IPS DF 6.9 (cell line): ENCODE results near the gene THRA.

ENCODE experiments used
- DNase-seq: peaks from one replicate; pipeline ENCODE4 v3.0.0-alpha.2; 2013; ENCODE audit warnings: low read depth, low spot score
- H3K27ac ChIP-seq: one replicate; pipeline ENCODE4 v1.5.1; 2013; ENCODE audit warnings: low read length, control low read depth
- H3K27me3 ChIP-seq: 2 replicates; pipeline ENCODE4 v1.6.1; 2013; ENCODE audit warnings: mild to moderate bottlenecking, low read length; ENCODE audit not compliant: control insufficient read depth, insufficient read depth
- H3K36me3 ChIP-seq: 2 replicates; pipeline ENCODE4 v1.6.1; 2013; ENCODE audit warnings: low read length; ENCODE audit not compliant: control insufficient read depth, insufficient read depth
- H3K4me1 ChIP-seq: 2 replicates; pipeline ENCODE4 v1.6.1; 2013; ENCODE audit warnings: low read length; ENCODE audit not compliant: control insufficient read depth, insufficient read depth
- H3K4me3 ChIP-seq: 2 replicates; pipeline ENCODE4 v1.5.1; 2013; ENCODE audit warnings: mild to moderate bottlenecking, low read length
- H3K9me3 ChIP-seq: 2 replicates; pipeline ENCODE4 v1.6.1; 2013; ENCODE audit warnings: low read length, inconsistent platforms; ENCODE audit not compliant: control insufficient read depth, insufficient read depth
- WGBS: extraction: QIAGEN DNeasy Blood & Tissue Kit; methylation state at CpG from one replicate; pipeline ENCODE4 v1.1.7; 2013; ENCODE audit warnings: mixed read lengths, missing lambda C conversion rate; ENCODE audit not compliant: insufficient read length, insufficient coverage; 5-methylcytosine and 5-hydroxymethylcytosine counted together

THRA gene

DNA sequence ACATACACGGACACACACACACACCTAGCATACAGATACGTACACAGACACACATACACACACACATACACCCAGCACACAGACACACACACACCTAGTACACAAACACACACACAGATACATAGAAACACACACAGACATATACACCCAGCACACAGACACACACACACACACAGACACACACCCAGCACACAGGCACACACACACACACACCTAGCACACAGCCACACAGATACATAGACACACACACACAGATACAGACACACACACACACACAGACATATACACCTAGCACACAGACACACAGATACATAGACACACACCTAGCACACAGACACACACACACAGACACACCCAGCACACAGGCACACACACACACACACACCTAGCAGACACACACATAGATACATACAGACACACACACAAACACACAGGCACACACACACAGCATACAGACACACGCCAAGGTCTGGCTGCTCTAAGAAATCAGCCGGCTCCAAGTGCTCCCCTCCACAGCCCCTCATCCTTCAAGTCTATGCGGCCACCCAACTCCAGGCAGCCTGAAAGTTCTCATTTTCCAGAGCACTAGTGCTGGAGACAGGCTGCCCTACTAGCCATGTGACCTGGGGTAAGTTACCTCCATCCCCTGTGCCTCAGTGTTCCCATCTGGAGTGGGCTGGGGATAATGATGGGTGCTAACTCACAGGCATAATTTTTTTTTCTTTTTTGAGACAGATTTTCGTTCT is 24.5 kb downstream of the THRA start:
- peaks cover 8% of the 10 kb centered on the region; the same call in 1 of the 2 replicates for H3K36me3 ChIP-seq
- no peak overlapping the region for H3K27ac ChIP-seq
- no peak overlapping the region for H3K4me3 ChIP-seq
- peaks cover 6% of the 10 kb centered on the region for H3K4me1 ChIP-seq
- no peaks in the 10 kb centered on the region for H3K9me3 ChIP-seq
- no peak for DNase-seq
- no CpG with 5 or more reads among the region's 6 CpGs for WGBS
- no peaks in the 10 kb centered on the region for H3K27me3 ChIP-seq

DNA sequence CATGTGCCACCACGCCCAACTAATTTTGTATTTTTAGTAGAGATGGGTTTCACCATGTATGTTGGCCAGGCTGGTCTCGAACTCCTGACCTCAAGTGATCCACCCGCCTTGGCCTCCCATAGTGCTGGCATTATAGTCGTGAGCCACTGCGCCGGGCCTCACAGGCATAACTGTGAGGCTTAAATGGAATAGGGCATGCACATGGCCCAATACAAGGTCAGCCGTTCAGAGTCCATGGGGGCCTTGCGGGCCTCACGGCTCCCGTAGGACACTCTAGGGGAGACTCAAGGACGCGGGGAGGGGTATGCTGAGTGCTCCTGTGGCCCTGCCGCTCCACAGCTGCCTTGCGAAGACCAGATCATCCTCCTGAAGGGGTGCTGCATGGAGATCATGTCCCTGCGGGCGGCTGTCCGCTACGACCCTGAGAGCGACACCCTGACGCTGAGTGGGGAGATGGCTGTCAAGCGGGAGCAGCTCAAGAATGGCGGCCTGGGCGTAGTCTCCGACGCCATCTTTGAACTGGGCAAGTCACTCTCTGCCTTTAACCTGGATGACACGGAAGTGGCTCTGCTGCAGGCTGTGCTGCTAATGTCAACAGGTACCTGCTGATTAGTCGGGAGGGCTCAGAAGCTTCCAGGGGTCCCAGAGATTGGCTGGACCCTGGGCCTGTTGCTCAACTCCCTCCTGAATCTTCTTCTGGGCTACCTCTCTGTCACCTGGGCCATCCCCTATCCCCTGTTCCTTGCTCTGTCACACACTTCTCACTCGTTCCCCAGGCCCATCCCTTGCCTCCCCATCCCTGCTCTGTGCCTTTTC is 25.3 kb downstream of the THRA start:
- Histone ChIP-seq H3K4me1 (peaks cover 6% of the 10 kb centered on the region), H3K9me3 (no peaks in the 10 kb centered on the region), H3K27me3 (no peaks in the 10 kb centered on the region), H3K4me3 (no peak overlapping the region; the same call in 1 of the 2 replicates), H3K36me3 (peaks cover 9% of the 10 kb centered on the region), H3K27ac (no peak overlapping the region)
- whole genome bisulfite sequencing, result no CpG with 5 or more reads among the region's 28 CpGs
- no peak for DNase-seq

DNA sequence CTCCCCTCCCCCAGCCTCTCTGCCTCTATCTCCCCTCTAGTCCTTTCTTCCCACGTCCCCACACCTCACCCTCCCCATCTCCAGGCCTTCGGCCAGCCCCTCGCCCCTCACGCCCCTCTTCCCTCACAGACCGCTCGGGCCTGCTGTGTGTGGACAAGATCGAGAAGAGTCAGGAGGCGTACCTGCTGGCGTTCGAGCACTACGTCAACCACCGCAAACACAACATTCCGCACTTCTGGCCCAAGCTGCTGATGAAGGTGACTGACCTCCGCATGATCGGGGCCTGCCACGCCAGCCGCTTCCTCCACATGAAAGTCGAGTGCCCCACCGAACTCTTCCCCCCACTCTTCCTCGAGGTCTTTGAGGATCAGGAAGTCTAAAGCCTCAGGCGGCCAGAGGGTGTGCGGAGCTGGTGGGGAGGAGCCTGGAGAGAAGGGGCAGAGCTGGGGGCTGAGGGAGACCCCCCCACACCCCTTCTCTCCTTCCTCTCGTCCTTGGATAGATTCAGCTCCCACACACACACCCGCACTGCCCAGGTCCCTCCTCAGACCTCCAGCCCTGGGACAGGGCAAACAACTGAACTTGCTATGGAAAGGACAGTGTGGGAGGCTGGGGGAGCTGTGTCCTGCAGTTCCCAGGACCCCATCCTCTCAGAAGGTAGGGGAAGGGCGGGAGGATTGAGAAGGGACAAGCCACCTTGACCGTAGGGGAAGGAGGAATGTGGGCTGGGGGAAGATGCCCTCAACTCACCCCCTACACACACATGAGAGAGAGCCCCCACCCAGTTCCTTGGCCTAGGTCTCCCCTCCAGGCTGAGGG is 26.5 kb downstream of the THRA start:
- Histone ChIP-seq H3K4me3 (no peak overlapping the region), H3K36me3 (peaks cover 15% of the 10 kb centered on the region), H3K27me3 (no peaks in the 10 kb centered on the region), H3K9me3 (no peaks in the 10 kb centered on the region), H3K4me1 (peaks cover 6% of the 10 kb centered on the region), H3K27ac (no peak overlapping the region)
- no CpG with 5 or more reads among the region's 26 CpGs for WGBS
- no peak for DNase-seq

DNA sequence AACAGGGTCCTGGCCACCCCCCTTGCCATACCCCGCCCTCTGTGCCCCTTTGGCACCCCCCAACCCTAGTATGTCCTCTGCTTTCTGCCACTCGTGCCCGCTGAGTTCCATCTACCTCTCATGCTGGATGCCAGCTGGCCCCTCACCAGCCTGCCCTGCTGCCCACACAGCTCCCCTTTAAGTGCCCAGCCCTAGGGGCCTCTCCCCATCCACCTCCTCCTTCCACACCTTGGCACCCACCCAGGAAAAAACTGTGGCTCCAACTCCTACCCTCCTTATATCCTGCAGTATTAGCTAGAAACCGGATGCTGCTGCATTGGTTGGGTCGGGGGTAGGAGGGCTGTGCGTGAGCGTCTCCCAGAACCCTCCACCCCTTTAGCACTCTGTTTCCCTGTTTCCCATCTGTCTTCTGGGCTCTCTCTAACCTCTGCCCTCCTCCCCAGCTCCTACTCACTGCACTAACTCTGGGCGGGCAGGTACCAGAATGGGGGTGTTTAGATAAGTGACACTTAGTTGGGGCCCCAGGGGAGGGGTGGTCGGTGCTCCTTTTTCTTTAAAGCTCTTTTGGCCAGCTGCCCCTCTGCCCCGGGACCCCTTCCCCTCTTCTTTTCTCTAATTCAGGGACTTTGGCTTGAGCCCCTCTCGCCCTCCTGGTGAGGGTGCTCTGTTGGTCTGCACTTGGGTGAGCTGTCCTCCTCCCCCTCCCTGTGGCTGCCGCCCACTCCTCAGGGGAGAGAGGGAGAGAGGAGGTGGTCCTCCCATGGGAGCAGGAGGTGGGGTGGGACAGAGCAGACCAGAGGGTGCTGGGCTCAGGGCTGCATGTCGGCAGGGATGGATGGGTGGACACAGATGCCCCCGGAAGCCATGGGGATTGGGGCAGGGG is 27.7 kb downstream of the THRA start:
- Histone ChIP-seq H3K27ac (no peak overlapping the region), H3K36me3 (peaks cover 15% of the 10 kb centered on the region), H3K27me3 (no peaks in the 10 kb centered on the region), H3K4me3 (no peak overlapping the region), H3K9me3 (no peaks in the 10 kb centered on the region), H3K4me1 (peaks cover 6% of the 10 kb centered on the region)
- no peak for DNase-seq
- WGBS, result no CpG with 5 or more reads among the region's 14 CpGs

DNA sequence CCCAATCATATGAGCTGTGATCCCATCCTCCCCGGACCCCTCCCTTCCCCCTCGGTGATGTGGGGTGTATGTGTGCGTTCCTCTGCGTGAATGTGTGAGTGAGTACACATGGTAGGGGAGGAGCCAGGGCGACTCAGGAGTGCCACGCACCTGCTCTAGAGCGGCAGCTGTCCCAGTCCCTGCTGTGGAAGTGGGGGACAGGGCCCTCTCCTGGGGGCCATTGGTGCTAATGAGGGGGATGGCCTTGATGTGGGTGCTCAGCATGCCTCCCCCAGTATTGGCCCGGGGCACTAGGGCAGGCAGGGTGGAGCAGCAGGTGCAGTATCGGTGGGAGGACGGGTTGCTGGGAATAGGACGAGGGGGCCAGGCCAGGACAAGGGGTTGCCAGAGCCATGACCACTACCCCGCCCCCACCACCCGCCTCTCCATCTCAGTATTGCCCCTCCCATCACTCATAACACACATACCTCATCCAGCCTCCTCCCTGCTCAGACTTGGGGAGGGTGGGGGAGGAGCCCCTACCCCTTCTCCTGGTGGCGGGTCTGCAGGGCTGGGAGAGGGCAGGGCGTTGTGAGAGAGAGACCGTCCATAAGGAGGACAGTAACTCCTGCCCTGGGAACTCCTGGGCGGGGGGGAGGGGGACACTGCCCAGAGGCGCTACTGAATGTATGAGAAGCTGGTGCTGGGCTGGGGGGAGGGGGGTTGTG is 29.1 kb downstream of the THRA start:
- Histone ChIP-seq H3K4me1 (peaks cover 6% of the 10 kb centered on the region), H3K9me3 (no peaks in the 10 kb centered on the region), H3K4me3 (no peak overlapping the region), H3K27ac (no peak overlapping the region), H3K36me3 (peaks cover 24% of the 10 kb centered on the region), H3K27me3 (no peaks in the 10 kb centered on the region)
- no CpG with 5 or more reads among the region's 18 CpGs for WGBS
- DNase-seq, result no peak

DNA sequence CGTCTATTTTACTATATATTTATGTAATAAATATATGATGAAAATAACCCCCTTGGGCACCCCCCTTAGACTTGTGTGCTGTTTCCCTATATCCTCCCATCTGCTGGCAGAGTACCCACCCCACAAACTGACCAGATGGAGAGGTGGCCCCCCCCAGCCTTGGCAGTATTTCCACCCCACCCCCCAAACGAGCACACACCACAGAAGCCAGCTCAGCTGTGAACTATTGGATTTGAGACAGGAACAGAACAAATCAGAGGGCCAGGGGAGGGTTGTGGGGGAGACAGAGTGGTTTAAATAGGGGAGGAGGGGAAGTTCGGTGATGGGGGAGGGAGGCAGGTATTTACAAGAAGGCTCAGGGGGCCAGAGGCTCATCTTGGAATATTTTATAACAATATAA is 29.8 kb downstream of the THRA start:
- DNase-seq, result no peak
- peaks cover 18% of the 10 kb centered on the region for H3K36me3 ChIP-seq

DNA sequence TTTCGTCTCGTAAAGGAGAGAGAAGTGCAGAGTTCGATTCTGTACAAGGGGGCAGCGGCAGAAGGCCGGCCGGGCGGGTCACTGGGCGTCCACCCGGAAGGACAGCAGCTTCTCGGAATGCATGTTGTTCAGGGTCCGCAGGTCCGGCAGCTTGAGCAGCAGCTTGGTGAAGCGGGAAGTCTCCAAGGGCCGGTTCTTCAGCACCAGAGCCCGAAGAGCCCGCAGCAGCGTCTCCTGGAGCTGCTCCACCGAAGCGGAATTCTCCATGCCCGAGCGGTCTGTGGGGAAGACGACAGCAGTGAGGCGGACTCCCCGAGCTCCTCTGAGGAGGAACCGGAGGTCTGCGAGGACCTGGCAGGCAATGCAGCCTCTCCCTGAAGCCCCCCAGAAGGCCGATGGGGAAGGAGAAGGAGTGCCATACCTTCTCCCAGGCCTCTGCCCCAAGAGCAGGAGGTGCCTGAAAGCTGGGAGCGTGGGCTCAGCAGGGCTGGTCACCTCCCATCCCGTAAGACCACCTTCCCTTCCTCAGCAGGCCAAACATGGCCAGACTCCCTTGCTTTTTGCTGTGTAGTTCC is 30.3 kb downstream of the THRA start:
- Histone ChIP-seq H3K27ac (no peak overlapping the region), H3K9me3 (no peaks in the 10 kb centered on the region), H3K36me3 (peaks cover 17% of the 10 kb centered on the region), H3K4me3 (no peak overlapping the region), H3K27me3 (no peaks in the 10 kb centered on the region), H3K4me1 (peaks cover 7% of the 10 kb centered on the region)
- no peak for DNase-seq
- no CpG with 5 or more reads among the region's 29 CpGs for WGBS

More for the DNA sequence above, 29.8 kb downstream of the THRA start:
- peaks cover 6% of the 10 kb centered on the region for H3K4me1 ChIP-seq
- WGBS, result 100% methylated on average over 1 of the region's 3 CpGs
- H3K27me3 ChIP-seq, result no peaks in the 10 kb centered on the region
- H3K27ac ChIP-seq, result no peak overlapping the region
- no peaks in the 10 kb centered on the region for H3K9me3 ChIP-seq
- H3K4me3 ChIP-seq, result no peak overlapping the region

DNA sequence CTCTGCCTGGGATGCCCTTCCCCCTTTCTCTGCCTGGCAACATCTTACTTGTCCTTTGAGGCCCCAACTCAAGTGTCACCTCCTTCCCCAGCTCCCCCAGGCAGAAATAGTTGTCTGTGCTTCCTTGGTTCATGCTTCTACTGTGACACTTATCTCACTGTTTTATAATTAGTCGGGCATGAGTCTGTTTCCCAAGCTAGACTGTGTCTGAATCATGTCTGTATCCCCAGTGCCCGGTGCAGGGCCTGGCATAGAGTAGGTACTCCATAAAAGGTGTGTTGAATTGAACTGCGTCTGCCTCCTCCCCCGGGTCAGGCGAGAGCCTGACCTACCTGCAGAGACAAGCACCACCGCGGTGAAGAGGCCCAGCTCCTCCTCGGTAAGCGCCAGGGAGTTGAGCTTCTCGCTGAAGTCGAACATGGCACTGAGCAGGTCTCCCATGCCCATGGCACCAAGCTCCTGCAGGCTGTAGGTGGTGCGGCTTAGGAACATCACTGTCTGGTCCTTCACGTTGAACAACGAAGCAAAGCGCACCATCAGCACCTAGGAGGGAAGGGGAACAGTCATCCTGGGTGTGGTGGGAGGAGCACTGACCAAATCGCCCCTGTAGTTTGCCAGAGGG is 30.9 kb downstream of the THRA start:
- H3K27ac ChIP-seq, result no peak overlapping the region
- peaks cover 16% of the 10 kb centered on the region for H3K36me3 ChIP-seq
- H3K9me3 ChIP-seq, result no peaks in the 10 kb centered on the region
- peaks cover 13% of the 10 kb centered on the region for H3K4me1 ChIP-seq
- H3K4me3 ChIP-seq, result no peak overlapping the region
- no peaks in the 10 kb centered on the region for H3K27me3 ChIP-seq
- DNase-seq, result no peak
- WGBS, result no CpG with 5 or more reads among the region's 16 CpGs

DNA sequence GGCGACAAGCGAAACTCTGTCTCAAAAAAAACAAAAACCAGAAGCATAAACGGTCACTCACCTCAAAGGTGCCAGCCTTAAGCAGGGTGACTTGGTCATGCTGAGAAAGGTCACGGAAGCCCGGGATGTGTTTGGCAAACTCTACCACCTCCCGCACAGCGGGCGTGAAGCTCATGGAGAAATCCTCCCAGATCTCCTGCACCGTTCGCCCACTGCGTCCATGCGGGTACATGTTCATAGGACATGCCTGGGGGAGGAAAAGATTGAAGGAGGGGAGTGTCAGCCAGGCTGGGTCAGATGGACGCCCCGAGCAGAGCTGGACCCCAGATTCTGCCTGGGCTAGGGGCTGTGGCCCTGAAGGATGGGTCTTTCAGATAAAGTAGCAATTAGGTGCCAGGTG is 32.1 kb downstream of the THRA start:
- peaks cover 16% of the 10 kb centered on the region for H3K36me3 ChIP-seq
- peaks cover 4% of the 10 kb centered on the region; the same call in 1 of the 2 replicates for H3K27me3 ChIP-seq
- DNase-seq, result no peak
- no peak overlapping the region for H3K27ac ChIP-seq
- no peaks in the 10 kb centered on the region for H3K9me3 ChIP-seq
- H3K4me1 ChIP-seq, result peaks cover 15% of the 10 kb centered on the region
- H3K4me3 ChIP-seq, result no peak overlapping the region
- no CpG with 5 or more reads among the region's 14 CpGs for WGBS
